MCF 10A (cell line): ENCODE measurements around the gene PTGR3. TPM values are rescaled to one million over a fixed set of nuclear protein-coding genes. Genes with fewer than 3 reads are reported as not detected.
A peak's percentile ranks its signal among the peaks of the same experiment; 100 is the strongest.

ENCODE experiments used
- BruUV-seq: library from RNA; stranded (reverse); fragments of 400-500 nt; replicated peaks from 2 replicates; lab custom pipeline; 2021; lab: Mats Ljungman, UMichigan
- CTCF ChIA-PET: fragments of 300-600 bp; sonication (Branson Sonifier 250); formaldehyde crosslinking; extraction: SDS; loops from one replicate; lab custom pipeline; 2021; ENCODE audit warnings: antibody characterized with exemption, inconsistent platforms; lab: Yijun Ruan, JAX
- POLR2A ChIA-PET: fragments of 300-600, 350-650 bp; sonication (Branson Sonifier 250); formaldehyde crosslinking; extraction: SDS; loops from one replicate; lab custom pipeline; 2020; ENCODE audit warnings: antibody characterized with exemption, inconsistent platforms; lab: Yijun Ruan, JAX
- DNase-seq: peaks from one replicate; pipeline ENCODE4 v3.0.0-alpha.2; 2018; ENCODE audit not compliant: unreplicated experiment
- H3K27ac Mint-ChIP-seq: one replicate; pipeline ENCODE4 v1.8.0; 2022; ENCODE audit warnings: mild to moderate bottlenecking, low read depth, mixed read lengths; ENCODE audit not compliant: unreplicated experiment
- H3K27me3 Mint-ChIP-seq: one replicate; pipeline ENCODE4 v1.8.0; 2022; ENCODE audit warnings: mixed read lengths; ENCODE audit not compliant: insufficient read depth, unreplicated experiment
- H3K36me3 Mint-ChIP-seq: one replicate; pipeline ENCODE4 v1.8.0; 2022; ENCODE audit warnings: mild to moderate bottlenecking, moderate library complexity, mixed read lengths; ENCODE audit not compliant: insufficient read depth, unreplicated experiment
- H3K4me1 Mint-ChIP-seq: one replicate; pipeline ENCODE4 v1.8.0; 2022; ENCODE audit warnings: mixed read lengths; ENCODE audit not compliant: insufficient read depth, unreplicated experiment
- H3K4me3 Mint-ChIP-seq: one replicate; pipeline ENCODE4 v1.8.0; 2022; ENCODE audit warnings: mild to moderate bottlenecking, moderate library complexity, mixed read lengths; ENCODE audit not compliant: unreplicated experiment
- H3K9me3 Mint-ChIP-seq: one replicate; pipeline ENCODE4 v1.8.0; 2022; ENCODE audit warnings: mixed read lengths; ENCODE audit not compliant: unreplicated experiment
- CTCF ChIP-seq: fragments of 200-600 bp; IDR thresholded peaks from one replicate; pipeline ENCODE4 v1.8.0; 2022; ENCODE audit warnings: antibody characterized with exemption, mild to moderate bottlenecking; ENCODE audit not compliant: unreplicated experiment
- intact Hi-C: fragments of 100-400 bp; cut with micrococcal nuclease; formaldehyde crosslinking; loops from 2 replicates; pipeline ENCODE4 v1.14.1; 2022
- total RNA-seq: library from RNA; stranded (reverse); gene quantifications from 2 replicates; pipeline ENCODE4 v1.2.3, GENCODE V29; 2022

The PTGR3 gene
- total RNA-seq, 1 experiment from 2014 or later: 20.6 TPM

GRCh38 chr18:75164479-75164878 lies 44.5 kb downstream of the PTGR3 start:
- no peak overlapping the region for H3K4me3 Mint-ChIP-seq
- no peak for DNase-seq
- H3K27me3 Mint-ChIP-seq: peaks cover 13% of the 10 kb centered on the region
- H3K36me3 Mint-ChIP-seq: no peaks in the 10 kb centered on the region
- intact Hi-C loops: no loop called here
- ChIA-PET POLR2A (no interaction called here), CTCF (interaction anchor here (1.2 kb wide), 1 partner anchor 268 kb away, joined by 3 read pairs; no protein-coding TSS in a partner anchor)
- no TSS peak for BruUV-seq
- no peaks in the 10 kb centered on the region for H3K9me3 Mint-ChIP-seq
- no peak for TF ChIP-seq CTCF
- H3K4me1 Mint-ChIP-seq: no peaks in the 10 kb centered on the region
- H3K27ac Mint-ChIP-seq: no peak overlapping the region

GRCh38 chr18:75163736-75164135 lies 45.2 kb downstream of the PTGR3 start:
- ChIA-PET CTCF (no interaction called here), POLR2A (no interaction called here)
- Mint-ChIP-seq H3K4me1 (no peaks in the 10 kb centered on the region), H3K36me3 (no peaks in the 10 kb centered on the region), H3K27me3 (peaks cover 20% of the 10 kb centered on the region), H3K4me3 (no peak overlapping the region), H3K9me3 (no peaks in the 10 kb centered on the region), H3K27ac (no peak overlapping the region)
- intact Hi-C loops: loop anchor here (2.0 kb wide), 1 partner anchor 511 kb away; no protein-coding TSS in a partner anchor
- no peak for TF ChIP-seq CTCF
- DNase-seq: no peak
- no TSS peak for BruUV-seq

GRCh38 chr18:75162978-75163377 lies 46.0 kb downstream of the PTGR3 start:
- intact Hi-C loops: loop anchor here (2.0 kb wide), 1 partner anchor 510 kb away; no protein-coding TSS in a partner anchor
- H3K4me3 Mint-ChIP-seq: no peak overlapping the region
- no peaks in the 10 kb centered on the region for H3K36me3 Mint-ChIP-seq
- H3K9me3 Mint-ChIP-seq: no peaks in the 10 kb centered on the region
- no peak overlapping the region for H3K27ac Mint-ChIP-seq
- no peaks in the 10 kb centered on the region for H3K4me1 Mint-ChIP-seq
- peaks cover 21% of the 10 kb centered on the region for H3K27me3 Mint-ChIP-seq
- no peak for TF ChIP-seq CTCF
- no TSS peak for BruUV-seq
- POLR2A ChIA-PET: interaction anchor here (0.7 kb wide), 1 partner anchor 46 kb away, joined by 3 read pairs; no protein-coding TSS in a partner anchor
- DNase-seq: no peak
- CTCF ChIA-PET: interaction anchor here (1.2 kb wide), 1 partner anchor 267 kb away, joined by 3 read pairs; no protein-coding TSS in a partner anchor

GRCh38 chr18:75162467-75162866 lies 46.5 kb downstream of the PTGR3 start:
- no peaks in the 10 kb centered on the region for H3K36me3 Mint-ChIP-seq
- BruUV-seq: no TSS peak
- DNase-seq: peak; percentile 71
- TF ChIP-seq CTCF: no peak
- H3K9me3 Mint-ChIP-seq: no peaks in the 10 kb centered on the region
- peaks cover 21% of the 10 kb centered on the region for H3K27me3 Mint-ChIP-seq
- intact Hi-C loops: loop anchor here (2.0 kb wide), 1 partner anchor 510 kb away; no protein-coding TSS in a partner anchor
- H3K4me3 Mint-ChIP-seq: no peak overlapping the region
- POLR2A ChIA-PET: interaction anchor here (0.7 kb wide), 1 partner anchor 47 kb away, joined by 3 read pairs; no protein-coding TSS in a partner anchor
- CTCF ChIA-PET: interaction anchor here (0.5 to 1.2 kb wide), 3 partner anchors 266 to 1626 kb away, joined by 3 read pairs; no protein-coding TSS in a partner anchor
- H3K4me1 Mint-ChIP-seq: no peaks in the 10 kb centered on the region
- no peak overlapping the region for H3K27ac Mint-ChIP-seq
